Measurements from ENCODE around the gene SLC28A2.
"Not testable (repeated sequence)": the region's sequence is repeated elsewhere in the genome, so short reads cannot be mapped to it uniquely, and the experiment has no call there.

The SLC28A2 gene, protein sequence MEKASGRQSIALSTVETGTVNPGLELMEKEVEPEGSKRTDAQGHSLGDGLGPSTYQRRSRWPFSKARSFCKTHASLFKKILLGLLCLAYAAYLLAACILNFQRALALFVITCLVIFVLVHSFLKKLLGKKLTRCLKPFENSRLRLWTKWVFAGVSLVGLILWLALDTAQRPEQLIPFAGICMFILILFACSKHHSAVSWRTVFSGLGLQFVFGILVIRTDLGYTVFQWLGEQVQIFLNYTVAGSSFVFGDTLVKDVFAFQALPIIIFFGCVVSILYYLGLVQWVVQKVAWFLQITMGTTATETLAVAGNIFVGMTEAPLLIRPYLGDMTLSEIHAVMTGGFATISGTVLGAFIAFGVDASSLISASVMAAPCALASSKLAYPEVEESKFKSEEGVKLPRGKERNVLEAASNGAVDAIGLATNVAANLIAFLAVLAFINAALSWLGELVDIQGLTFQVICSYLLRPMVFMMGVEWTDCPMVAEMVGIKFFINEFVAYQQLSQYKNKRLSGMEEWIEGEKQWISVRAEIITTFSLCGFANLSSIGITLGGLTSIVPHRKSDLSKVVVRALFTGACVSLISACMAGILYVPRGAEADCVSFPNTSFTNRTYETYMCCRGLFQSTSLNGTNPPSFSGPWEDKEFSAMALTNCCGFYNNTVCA

DNA sequence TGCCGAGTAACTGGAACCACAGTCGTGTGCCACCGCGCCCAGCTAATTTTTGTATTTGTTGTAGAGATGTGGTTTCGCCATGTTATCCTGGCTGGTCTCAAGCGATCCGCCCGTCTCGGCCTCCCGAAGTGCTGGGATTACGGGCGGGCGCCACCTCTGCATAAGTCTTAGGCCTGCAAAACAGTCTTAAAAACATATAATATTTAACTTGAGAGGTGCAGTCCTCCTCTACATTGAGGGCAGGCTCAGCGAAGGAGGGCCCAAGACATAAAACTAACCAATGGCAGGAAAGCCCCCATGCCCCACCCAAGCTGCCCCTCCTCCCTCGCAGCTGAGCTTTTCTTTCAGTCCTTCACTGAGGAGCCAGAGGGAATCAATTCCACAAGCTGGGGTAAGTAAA, at the start of gene SLC28A2:
TSS of gene SLC28A2 (plus strand) at position 347 of the 400 bp plus-strand sequence. CDS start 982 bp downstream, outside the sequence.
- no peak for DNase-seq (ENCODE audit: low read depth in 2 of 2)

DNA sequence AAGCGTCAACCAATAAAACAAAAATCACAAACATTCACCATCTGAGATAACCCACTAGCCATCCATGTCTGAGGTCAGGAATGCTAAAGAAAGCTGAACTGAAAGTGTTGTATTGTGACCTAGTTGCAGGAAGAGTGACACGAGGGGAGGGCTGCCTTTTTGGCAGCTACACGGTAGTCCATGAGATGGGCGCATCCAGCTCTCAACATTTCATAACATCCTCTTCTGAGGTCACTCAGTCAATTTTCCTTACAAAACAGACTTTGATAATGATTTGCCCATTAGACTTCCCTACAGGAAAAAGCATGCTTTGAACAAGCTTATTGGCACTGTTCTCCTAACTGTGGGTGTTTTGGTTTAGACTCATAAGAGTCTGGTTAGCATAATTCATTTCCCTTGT, 48.9 kb upstream of the SLC28A2 start:
- DNase-seq (ENCODE audit: low read depth in 2 of 2) = no peak

DNA sequence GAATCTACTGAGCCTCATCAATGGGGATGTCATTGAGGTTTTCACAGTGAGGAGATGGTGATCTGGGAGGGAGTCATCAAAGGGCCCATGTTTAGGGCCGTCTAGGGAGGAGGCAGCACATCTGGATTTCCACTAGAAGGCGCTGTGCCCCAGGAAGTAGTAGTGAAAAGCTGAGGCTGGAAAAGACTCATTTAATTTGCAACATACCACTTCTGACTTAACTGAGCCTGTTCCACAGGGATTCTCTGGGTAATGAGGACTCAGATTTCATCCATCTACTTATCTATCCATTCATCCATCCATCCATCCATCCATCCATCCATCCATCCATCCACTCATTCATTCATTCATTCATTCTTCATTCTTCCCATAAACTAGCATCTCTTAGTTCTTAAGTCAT, 46.8 kb upstream of the SLC28A2 start:
- DNase-seq (ENCODE audit: low read depth in 2 of 2) = peak; percentile 58 to 66

DNA sequence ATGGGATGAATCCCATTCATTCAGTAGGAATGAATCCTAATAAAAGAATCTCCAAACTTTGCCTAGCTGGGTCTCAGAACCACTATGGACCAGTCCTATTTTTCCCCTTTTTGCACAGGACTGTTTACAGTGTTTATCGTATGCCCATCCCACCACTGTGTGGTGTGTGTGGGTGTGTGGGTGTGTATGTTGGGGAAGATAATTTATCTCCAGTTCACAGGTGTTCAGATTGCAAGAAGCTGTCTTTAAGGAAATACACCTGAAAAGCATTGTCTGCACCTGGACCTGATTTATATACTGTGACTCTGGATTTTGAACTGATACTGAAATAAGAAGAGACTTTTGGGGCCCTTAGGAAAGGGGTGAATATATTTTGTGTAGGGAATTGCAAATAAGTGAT, 39.5 kb upstream of the SLC28A2 start:
- no peak for DNase-seq (ENCODE audit: low read depth in 2 of 2)

DNA sequence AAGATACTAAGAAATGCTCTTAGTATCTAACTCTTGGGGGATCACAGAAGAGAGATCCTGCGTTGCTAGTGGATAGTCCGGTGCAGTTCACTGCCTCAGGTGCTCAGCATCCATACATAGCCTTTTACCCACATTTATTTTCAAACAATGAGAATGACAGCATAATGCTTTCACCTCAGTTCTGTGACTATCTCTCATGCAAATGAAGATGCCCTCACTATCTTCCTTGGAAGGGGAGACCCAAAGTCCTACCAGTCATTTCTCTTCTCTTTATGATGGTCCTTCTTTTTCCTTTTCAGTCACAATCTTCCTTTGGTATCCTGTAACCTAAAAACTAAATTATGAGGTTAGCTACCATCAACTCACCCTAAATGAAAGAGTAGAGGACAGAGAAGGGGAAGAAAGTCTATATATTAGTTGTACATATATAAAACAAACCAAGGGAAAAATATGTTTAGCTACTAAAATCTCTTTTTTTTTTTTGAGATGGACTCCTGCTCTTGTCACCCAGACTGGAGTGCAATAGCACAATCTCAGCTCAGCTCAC, 30.9 kb upstream of the SLC28A2 start:
- no peak for DNase-seq (ENCODE audit: low read depth in 2 of 2)

DNA sequence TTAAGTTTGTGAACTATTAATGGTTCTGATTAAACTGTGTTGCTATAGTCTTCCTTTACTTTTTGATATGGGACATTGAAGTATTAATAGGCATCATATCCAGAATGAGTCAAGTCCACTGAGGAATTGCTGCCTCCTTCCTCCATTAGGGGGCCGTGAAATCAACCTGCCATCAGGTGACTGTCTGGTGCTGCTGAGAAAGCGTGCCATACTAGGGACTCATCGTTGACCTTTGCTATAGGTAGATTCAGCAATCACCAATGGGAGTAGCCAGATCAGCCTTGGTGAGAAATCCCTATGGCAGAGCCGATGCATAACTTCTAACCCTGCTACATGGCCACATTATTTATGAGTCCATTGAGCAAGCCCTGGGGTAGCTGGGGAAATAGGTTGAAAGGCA, 30.1 kb upstream of the SLC28A2 start:
- DNase-seq (ENCODE audit: low read depth in 2 of 2) = no peak

DNA sequence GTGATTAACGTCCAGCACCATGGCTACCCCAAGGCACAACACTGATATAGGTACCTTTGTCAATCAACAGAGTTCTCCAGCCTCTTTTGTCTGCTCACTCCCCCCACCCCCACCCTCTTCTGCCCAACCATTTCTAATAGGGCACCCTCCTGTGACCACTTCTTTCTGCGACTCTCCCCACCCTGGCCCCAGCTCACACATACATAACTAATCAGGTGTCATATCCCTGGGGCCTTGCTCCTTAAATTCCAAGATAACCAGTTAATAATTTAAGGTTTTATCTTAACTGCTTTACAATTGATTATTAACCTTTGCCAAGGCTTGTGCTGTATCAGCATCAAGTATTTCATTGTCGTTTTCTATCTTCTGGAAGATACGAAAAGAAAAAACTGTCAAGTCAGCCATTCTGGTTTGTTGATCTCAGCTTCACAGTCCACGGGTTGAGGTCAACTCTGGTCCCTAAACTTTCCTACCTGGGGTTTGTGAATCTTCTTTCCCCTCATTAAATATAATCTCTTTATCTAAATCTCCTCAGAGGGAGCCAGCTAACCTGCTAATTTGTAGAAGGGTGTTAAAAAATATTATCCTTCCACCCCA, 27.3 kb upstream of the SLC28A2 start:
- DNase-seq (ENCODE audit: low read depth in 2 of 2) = no peak

DNA sequence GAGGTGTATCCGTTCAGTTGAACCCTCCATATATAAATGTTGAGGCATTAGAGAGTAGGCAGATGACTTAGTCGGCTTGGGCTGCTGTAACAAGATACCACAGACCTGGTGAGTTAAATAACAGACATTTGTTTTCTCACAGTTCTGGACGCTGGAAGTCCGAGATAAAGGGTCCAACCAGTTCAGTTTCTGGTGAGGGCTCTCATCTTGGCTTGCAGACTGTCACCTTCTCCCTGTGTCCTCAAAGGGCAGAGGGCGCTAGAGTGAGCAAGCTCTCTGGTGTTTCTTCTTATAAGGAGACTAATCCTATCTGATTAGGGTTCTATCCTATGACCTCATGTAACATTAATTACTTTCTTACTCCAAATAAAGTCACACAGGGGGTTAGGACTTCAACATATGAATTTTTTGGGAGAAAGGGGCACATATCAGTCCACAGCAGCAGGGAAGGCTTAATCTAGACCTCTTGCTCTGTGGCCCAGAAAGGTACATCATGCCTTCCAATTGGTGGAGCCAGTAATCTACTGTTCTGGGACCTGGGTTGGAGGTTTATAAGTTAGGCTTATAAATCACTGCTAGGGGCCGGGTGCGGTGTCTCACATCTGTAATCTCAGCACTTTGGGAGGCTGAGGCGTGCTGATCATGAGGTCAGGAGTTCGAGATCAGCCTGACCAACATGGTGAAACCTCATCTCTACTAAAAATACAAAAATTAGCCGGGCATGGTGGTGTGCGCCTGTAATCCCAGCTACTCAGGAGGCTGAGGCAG, 26.3 kb upstream of the SLC28A2 start:
- DNase-seq (ENCODE audit: low read depth in 2 of 2) = no peak

DNA sequence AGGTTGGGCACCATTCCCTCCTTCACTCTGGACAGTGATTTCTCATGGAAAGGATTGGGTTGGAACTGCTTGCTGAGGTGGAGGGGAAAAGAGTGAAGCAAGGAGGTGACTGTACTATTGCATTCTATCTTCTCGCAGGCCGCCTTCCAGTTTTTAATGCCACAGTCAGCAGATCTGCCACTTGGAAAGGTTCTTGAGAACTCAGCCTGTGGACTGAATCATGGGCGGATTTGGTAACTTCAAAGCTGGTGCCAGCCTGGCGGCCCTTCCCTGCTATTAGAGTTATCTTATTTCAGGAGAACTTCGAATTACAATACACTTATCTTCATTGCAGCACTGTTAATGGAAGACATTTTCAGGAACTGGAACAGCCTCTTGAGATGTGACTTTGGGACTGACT, 23.1 kb upstream of the SLC28A2 start:
- DNase-seq (ENCODE audit: low read depth in 2 of 2) = no peak

DNA sequence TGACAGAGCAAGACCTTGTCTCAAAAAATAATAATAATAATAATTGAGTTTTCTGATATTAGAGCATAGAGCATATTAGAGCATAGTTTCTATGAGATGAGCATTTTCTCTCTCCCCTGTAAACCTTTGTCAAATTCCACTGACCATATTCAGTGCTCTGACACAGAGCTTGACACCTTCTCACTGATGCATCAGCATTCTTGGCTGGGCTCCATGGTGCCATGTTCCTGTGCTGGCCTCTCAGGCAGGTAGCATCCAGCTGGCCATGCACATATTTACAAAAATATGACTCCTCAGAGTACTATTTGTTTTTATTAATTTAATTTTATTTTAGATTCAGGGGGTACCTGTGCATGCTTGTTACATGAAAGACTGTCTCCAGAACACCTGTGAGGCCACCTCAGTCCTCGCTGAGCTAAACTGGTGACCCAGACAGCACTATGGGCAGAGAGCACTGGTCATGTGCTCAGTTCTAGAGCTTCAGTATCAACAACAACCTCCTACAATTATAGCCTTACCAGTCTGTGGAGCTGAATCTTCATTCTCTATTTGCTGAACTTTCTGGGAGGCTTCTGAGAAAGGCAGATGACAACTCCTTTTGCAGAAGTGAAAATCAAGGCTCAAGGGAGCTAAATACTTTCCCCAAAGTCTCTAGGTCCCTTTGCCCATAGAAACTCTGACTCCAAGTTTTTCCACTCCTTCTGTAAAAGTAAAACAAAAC, 21.6 kb upstream of the SLC28A2 start:
- no peak for DNase-seq (ENCODE audit: low read depth in 2 of 2)

DNA sequence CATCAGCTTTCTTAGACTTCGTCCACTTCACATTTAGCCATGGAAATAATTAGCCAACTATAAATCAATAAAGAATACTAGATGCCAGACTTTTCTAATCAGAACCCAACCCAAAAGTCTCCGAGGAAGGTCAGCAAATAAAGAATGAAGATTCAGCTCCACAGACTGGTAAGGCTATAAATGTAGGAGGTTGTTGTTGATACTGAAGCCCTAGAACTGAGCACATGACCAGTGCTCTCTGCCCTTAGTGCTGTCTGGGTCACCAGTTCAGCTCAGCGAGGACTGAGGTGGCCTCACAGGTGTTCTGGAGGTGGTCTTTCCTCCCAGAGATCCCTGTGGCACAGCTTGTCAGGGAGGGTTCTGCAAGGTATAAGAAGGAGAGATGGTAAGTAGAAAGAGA, 20.9 kb upstream of the SLC28A2 start:
- DNase-seq (ENCODE audit: low read depth in 2 of 2) = no peak

DNA sequence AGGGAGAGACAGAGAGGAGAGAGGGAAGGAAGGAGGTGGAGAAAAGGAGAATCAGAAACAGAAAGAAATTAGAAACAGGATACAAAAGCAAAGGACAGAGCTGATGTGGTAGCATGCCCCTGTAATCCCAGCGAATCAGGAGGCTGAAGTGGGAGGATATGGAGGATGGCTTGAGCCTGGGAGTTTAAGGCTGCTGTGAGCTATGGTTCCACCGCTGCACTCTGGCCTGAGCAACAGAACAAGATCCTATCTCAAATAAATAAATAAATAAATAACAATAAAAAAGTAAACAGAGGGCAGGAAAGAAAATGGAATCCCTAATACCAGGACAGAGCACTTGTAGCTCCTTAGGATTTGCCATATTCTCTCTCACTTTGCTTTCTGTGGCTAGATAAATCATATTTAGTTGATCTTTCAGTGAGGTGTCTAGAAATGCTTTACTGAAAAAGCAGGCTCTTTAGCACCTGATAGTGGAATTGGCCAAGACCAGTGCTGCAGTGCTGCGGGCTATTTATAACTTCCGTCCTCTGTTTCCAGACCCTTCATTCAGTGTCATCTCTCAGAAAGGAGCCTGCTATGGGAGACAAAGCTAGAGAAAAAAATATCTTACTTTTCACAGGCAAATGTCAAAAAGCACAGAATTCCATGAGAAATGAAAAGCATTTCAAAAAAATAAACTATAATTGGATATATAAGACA, 20.0 kb upstream of the SLC28A2 start:
- no peak for DNase-seq (ENCODE audit: low read depth in 2 of 2)

DNA sequence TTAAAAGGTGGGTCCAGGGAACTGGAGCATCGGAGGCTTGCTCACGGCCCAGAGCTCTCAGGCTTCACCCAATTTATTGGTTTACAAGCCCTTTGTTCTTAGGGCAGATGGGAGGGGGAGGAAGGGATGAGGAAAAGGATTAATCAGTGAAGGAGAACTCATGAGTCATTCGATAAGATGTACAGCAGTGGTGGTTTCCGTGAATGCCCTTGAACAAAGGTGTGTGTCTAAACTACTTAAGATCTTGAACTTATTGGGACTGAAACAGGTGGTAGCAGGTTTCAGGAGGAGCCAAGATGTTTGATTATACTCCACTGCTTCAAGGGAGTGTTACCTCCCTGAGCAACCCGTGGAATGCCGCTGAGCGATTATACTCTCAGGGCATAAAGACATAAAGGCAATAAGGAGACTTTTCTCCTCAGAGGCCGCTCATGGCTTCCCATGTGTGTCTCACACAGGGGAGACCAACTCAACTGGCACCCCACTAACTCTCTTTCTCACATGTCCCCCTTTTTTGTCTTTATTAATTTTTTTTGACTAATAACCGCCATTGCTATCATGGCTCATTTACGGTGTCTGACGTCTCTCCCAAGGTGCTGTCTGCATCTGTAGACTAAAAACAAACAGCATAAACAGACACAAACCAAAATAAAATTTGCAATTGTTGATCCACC, 17.3 kb upstream of the SLC28A2 start:
- DNase-seq (ENCODE audit: low read depth in 2 of 2) = no peak

DNA sequence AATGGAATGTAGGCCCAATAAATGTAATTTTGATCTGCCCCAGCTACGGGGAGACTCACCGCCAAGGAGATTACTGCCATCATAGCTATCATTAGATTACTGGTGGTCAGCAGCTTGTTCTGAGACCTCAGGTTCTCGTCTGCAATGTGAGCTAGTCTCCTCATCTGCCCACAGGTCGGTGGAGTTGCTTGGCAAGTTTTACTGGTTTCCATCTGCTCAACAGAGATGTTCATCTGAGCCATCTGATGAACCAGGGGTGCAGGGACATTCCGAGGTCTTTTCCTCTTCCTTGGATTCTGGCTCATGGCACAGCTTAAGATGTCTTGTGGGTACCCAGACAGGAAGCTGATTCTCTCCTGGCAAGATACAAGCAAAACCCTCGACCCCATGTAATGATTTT, 15.2 kb upstream of the SLC28A2 start:
- DNase-seq (ENCODE audit: low read depth in 2 of 2) = not testable (repeated sequence)

DNA sequence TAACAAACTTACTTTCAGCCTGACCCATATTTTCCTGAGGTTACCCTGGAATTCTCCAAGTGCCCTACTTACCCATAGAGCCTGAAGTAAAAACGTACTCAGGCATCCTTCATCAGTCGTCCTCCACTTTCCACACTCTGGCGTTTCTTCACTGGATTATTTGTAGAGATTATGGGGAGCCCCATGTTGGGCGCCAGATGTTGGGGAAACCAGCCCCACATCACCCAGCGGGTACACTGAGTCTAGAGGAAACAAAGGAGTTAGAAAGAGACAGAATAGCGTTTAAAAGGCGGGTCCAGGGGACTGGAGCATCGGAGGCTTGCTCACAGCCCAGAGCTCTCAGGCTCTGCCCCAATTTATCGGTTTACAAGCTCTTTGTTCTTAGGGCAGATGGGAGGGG, 9.7 kb upstream of the SLC28A2 start:
- no peak for DNase-seq (ENCODE audit: low read depth in 2 of 2)

DNA sequence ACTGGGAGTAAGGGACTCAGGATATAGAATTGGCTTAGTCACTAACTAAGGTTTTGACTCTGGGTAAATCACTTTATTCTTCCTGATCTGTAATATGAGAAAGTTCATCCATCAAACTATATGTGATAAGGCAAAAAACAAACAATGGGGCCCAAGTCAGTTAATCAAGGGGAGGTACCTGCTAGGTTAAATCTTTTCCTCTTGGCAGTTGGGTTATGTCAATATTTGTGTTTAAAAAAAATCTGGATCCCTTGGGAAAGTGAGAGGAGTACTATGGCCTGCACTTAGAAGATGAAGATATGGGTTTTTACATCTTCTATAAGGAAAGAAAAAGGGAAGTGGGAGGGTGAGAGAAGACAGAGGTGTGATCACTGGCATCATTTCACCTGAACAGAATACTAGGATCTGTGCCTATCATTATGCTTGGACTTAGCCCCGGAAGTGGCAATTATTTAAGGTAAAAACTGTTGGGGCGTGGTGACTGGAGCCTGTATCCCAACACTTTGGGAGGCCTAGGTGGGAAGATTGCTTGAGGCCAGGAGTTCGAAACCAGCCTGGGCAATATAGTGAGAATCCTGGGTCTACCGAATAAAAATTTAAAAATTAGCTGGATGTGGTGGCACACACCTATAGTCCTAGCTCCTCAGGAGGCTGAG, 2.8 kb upstream of the SLC28A2 start:
- DNase-seq (ENCODE audit: low read depth in 2 of 2) = no peak

DNA sequence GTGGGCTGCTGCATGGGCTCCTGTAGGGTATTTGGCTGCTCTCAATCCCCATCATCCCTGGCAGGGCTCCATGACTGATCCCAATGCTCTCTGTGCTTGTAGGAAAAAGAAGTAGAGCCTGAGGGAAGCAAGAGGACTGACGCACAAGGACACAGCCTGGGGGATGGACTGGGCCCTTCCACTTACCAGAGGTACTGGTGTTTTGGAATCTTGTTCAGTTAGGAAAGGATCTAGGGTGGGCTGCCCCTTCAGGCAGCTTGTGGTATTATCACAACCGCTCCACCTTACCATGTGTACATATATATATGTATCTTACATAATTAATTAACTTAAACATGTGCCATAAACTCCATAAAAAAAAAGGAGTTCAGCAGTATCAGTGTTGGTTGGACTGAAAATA, 1.3 kb downstream of the SLC28A2 start:
- no peak for DNase-seq (ENCODE audit: low read depth in 2 of 2)

DNA sequence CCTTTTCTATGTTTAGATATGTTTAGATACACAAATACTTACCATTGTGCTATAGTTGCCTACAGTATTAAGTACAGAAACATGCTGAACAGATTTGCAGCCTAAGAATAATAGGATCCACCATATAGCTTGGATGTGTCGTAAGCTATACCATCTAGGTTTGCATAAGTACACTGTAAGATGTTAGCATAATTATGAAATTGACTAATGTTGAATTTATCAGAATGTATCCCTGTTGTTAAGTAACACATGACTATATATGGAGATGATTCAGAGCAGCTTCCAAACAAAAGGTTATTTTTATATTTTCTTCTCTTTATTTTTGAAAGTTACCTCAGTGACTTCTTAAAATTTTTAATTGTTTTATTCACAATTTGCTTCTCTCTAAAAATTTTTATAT, 2.4 kb downstream of the SLC28A2 start:
- DNase-seq (ENCODE audit: low read depth in 2 of 2) = no peak

DNA sequence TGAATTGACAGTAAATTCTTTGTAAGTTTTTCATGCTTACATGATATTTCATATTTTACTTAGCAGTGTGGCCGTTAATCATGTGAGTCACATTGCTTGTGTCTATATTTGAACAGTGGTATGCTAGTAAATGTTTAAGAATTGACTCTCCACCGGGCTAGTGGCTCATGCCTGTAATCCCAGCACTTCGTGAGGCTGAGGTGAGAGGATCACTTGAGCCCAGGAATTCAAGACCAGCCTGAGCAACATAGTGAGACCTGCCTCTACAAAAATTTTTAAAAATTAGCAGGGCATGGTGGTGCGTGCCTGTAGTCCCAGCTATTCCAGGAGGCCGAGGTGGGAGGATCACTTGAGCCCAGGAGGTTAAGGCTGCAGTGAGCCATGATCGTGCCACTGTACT, 2.8 kb downstream of the SLC28A2 start:
- DNase-seq (ENCODE audit: low read depth in 2 of 2) = not testable (repeated sequence)

DNA sequence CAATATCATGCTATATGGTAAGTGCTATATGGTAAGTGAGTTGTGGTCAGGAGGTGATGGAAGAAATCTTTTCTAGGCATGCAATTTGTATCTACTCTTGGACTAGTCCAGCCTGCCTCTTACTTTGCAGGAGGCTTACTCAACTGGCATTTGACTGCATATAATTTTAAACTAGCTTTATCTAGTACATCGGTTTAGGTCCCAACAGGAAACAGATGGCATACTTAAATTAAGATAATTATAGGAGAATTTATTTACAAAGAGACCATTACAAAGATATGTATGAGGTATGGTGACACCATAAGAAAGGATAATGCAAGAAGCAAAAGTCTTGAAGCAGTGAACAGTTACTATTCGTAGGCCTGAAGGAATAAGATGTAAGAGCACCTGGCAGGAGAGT, 7.8 kb downstream of the SLC28A2 start:
- DNase-seq (ENCODE audit: low read depth in 2 of 2) = no peak
